Neural progenitor cell (in vitro differentiated cells): Measurements from ENCODE around the gene HACE1. TPM values are rescaled to one million over a fixed set of nuclear protein-coding genes. Genes with fewer than 3 reads are reported as not detected.
A peak's percentile ranks its signal among the peaks of the same experiment; 100 is the strongest.

Experiments
- DNase-seq: peaks from one replicate; pipeline ENCODE4 v3.0.0-alpha.2; 2016; ENCODE audit warnings: low spot score
- H2AFZ ChIP-seq: fragments of 200-600 bp; sonication (generic); replicated peaks from 2 replicates; pipeline ENCODE4 v1.6.1; 2016; ENCODE audit warnings: antibody characterized with exemption
- H3F3A ChIP-seq: fragments of 200-600 bp; sonication (generic); 2 replicates; pipeline ENCODE4 v1.6.1; 2016; ENCODE audit warnings: antibody characterized with exemption, low read depth
- H3K27ac ChIP-seq: fragments of 200-600 bp; sonication (generic); 2 replicates; pipeline ENCODE4 v1.5.1; 2016; ENCODE audit warnings: mild to moderate bottlenecking
- H3K27me3 ChIP-seq: fragments of 200-600 bp; sonication (generic); 2 replicates; pipeline ENCODE4 v1.6.1; 2016; ENCODE audit warnings: mild to moderate bottlenecking, moderate library complexity
- H3K36me3 ChIP-seq: fragments of 200-600 bp; sonication (generic); 2 replicates; pipeline ENCODE4 v1.5.1; 2016
- H3K4me1 ChIP-seq: fragments of 200-600 bp; sonication (generic); 2 replicates; pipeline ENCODE4 v1.6.1; 2016; ENCODE audit warnings: mixed run types
- H3K4me2 ChIP-seq: fragments of 200-600 bp; sonication (generic); 2 replicates; pipeline ENCODE4 v1.6.1; 2016
- H3K4me3 ChIP-seq: fragments of 200-600 bp; sonication (generic); 2 replicates; pipeline ENCODE4 v1.5.1; 2016
- H3K79me2 ChIP-seq: fragments of 200-600 bp; sonication (generic); 2 replicates; pipeline ENCODE4 v1.6.1; 2016; ENCODE audit warnings: low read depth
- H3K9ac ChIP-seq: fragments of 200-600 bp; sonication (generic); 2 replicates; pipeline ENCODE4 v1.6.1; 2016
- H3K9me3 ChIP-seq: fragments of 200-600 bp; sonication (generic); 2 replicates; pipeline ENCODE4 v1.5.1; 2016; ENCODE audit warnings: low read depth
- H4K20me1 ChIP-seq: fragments of 200-600 bp; sonication (generic); 2 replicates; pipeline ENCODE4 v1.6.1; 2016; ENCODE audit warnings: low read depth
- H3K27ac Mint-ChIP-seq: 3 replicates; pipeline ENCODE4 v1.8.0; 2021; ENCODE audit warnings: mixed read lengths
- H3K27me3 Mint-ChIP-seq: 2 replicates; pipeline ENCODE4 v1.8.0; 2022; ENCODE audit warnings: low read depth, mild to moderate bottlenecking, inconsistent platforms, moderate library complexity, mixed read lengths; ENCODE audit not compliant: insufficient read depth
- H3K36me3 Mint-ChIP-seq: 3 replicates; pipeline ENCODE4 v1.8.0; 2021; ENCODE audit warnings: mixed read lengths
- H3K4me1 Mint-ChIP-seq: 3 replicates; pipeline ENCODE4 v1.8.0; 2021; ENCODE audit warnings: mixed read lengths
- H3K4me3 Mint-ChIP-seq: 3 replicates; pipeline ENCODE4 v1.8.0; 2021; ENCODE audit warnings: mild to moderate bottlenecking, moderate library complexity, mixed read lengths
- H3K9me3 Mint-ChIP-seq: 3 replicates; pipeline ENCODE4 v1.8.0; 2020; ENCODE audit warnings: mixed read lengths
- CTCF ChIP-seq: fragments of 200-600 bp; sonication (generic); IDR thresholded peaks from 2 replicates; pipeline ENCODE4 v1.5.1; 2017; ENCODE audit warnings: antibody characterized with exemption, mild to moderate bottlenecking
- EZH2 ChIP-seq: fragments of 200-600 bp; sonication (generic); IDR thresholded peaks from 2 replicates; pipeline ENCODE4 v1.6.1; 2017; ENCODE audit warnings: antibody characterized with exemption, mild to moderate bottlenecking, moderate library complexity
- EZH2phosphoT487 ChIP-seq: fragments of 200-600 bp; sonication (generic); IDR thresholded peaks from 2 replicates; pipeline ENCODE4 v1.6.1; 2017; ENCODE audit warnings: antibody characterized with exemption
- total RNA-seq: library from RNA; depleted of rRNA; stranded (reverse); fragments of >200 nt; gene quantifications from 2 replicates; pipeline ENCODE4 v1.2.3, GENCODE V29; 2015; ENCODE audit warnings: low replicate concordance

Gene HACE1
- total RNA-seq, 1 donor from 2014 or later, result 53.3 TPM

- Mint-ChIP-seq H3K27ac (no peak overlapping the region), H3K4me1 (peaks cover 23% of the 10 kb centered on the region), H3K9me3 (peaks cover 2% of the 10 kb centered on the region), H3K36me3 (peaks cover 4% of the 10 kb centered on the region), H3K4me3 (no peak overlapping the region), H3K27me3 (no peaks in the 10 kb centered on the region)
- TF ChIP-seq CTCF (no peak), EZH2phosphoT487 (no peak), EZH2 (no peak)
- Histone ChIP-seq H3K79me2 (no peaks in the 10 kb centered on the region), H2AFZ (no peak overlapping the region), H4K20me1 (no peaks in the 10 kb centered on the region), H3F3A (peaks cover under 1% of the 10 kb centered on the region), H3K9ac (no peak overlapping the region), H3K4me2 (no peak overlapping the region), H3K4me3 (no peak overlapping the region), H3K27me3 (no peaks in the 10 kb centered on the region), H3K9me3 (no peaks in the 10 kb centered on the region), H3K36me3 (no peaks in the 10 kb centered on the region), H3K27ac (no peak overlapping the region), H3K4me1 (peaks cover 11% of the 10 kb centered on the region)
- DNase-seq, result no peak
Observed at GRCh38 chr6:104705916-104706442, 153.7 kb downstream of the HACE1 start.

- Histone ChIP-seq H3K27ac (no peak overlapping the region), H3K4me2 (no peak overlapping the region)
Observed at GRCh38 chr6:104705095-104705707, 154.5 kb downstream of the HACE1 start.

GRCh38 chr6:104704191-104704590, 155.5 kb downstream of the HACE1 start:
- peaks cover 11% of the 10 kb centered on the region for H3K4me1 ChIP-seq
- DNase-seq, result no peak
- Mint-ChIP-seq H3K36me3 (no peaks in the 10 kb centered on the region), H3K4me1 (peaks cover 20% of the 10 kb centered on the region), H3K27me3 (no peaks in the 10 kb centered on the region), H3K27ac (no peak overlapping the region), H3K4me3 (no peak overlapping the region), H3K9me3 (peaks cover 2% of the 10 kb centered on the region)
- no peak overlapping the region for H3K4me3 ChIP-seq
- H3K9ac ChIP-seq, result no peak overlapping the region
- H3K4me2 ChIP-seq, result no peak overlapping the region
- H2AFZ ChIP-seq, result no peak overlapping the region
- peaks cover 8% of the 10 kb centered on the region for H3F3A ChIP-seq
- no peaks in the 10 kb centered on the region for H4K20me1 ChIP-seq
- TF ChIP-seq EZH2phosphoT487, result no peak
- no peak overlapping the region for H3K27ac ChIP-seq
- no peaks in the 10 kb centered on the region for H3K79me2 ChIP-seq
- H3K36me3 ChIP-seq, result no peaks in the 10 kb centered on the region
- no peaks in the 10 kb centered on the region for H3K27me3 ChIP-seq
- no peaks in the 10 kb centered on the region for H3K9me3 ChIP-seq

More at GRCh38 chr6:104705095-104705707, 154.5 kb downstream of the HACE1 start:
- Mint-ChIP-seq H3K27me3 (no peaks in the 10 kb centered on the region), H3K36me3 (peaks cover 4% of the 10 kb centered on the region), H3K4me3 (no peak overlapping the region), H3K9me3 (peaks cover 2% of the 10 kb centered on the region), H3K4me1 (peaks cover 20% of the 10 kb centered on the region), H3K27ac (peak overlapping the region; percentile 90)
- Histone ChIP-seq H3K9ac (no peak overlapping the region), H3K4me1 (peaks cover 11% of the 10 kb centered on the region), H3K4me3 (no peak overlapping the region), H4K20me1 (no peaks in the 10 kb centered on the region), H3K27me3 (no peaks in the 10 kb centered on the region), H3F3A (peaks cover 8% of the 10 kb centered on the region), H3K36me3 (no peaks in the 10 kb centered on the region), H2AFZ (no peak overlapping the region), H3K9me3 (no peaks in the 10 kb centered on the region), H3K79me2 (no peaks in the 10 kb centered on the region)
- DNase-seq, result no peak
- TF ChIP-seq CTCF, result no peak
- TF ChIP-seq EZH2phosphoT487, result no peak
- no peak for TF ChIP-seq EZH2

- Histone ChIP-seq H3K9ac (no peak overlapping the region), H3K9me3 (no peaks in the 10 kb centered on the region), H3K4me3 (no peak overlapping the region), H3K4me2 (no peak overlapping the region), H3K36me3 (no peaks in the 10 kb centered on the region), H3K27ac (no peak overlapping the region), H2AFZ (no peak overlapping the region), H3K27me3 (no peaks in the 10 kb centered on the region), H3K79me2 (no peaks in the 10 kb centered on the region), H3K4me1 (peaks cover 11% of the 10 kb centered on the region), H3F3A (peaks cover 8% of the 10 kb centered on the region), H4K20me1 (no peaks in the 10 kb centered on the region)
- Mint-ChIP-seq H3K36me3 (no peaks in the 10 kb centered on the region), H3K27ac (no peak overlapping the region), H3K4me3 (no peak overlapping the region), H3K27me3 (no peaks in the 10 kb centered on the region), H3K9me3 (peaks cover 2% of the 10 kb centered on the region), H3K4me1 (peaks cover 20% of the 10 kb centered on the region)
- no peak for DNase-seq
- TF ChIP-seq CTCF, result no peak
- no peak for TF ChIP-seq EZH2
- TF ChIP-seq EZH2phosphoT487, result no peak
Observed at GRCh38 chr6:104702126-104702841, 157.4 kb downstream of the HACE1 start.
